ENCODE results near the gene TCP11L2.

TCP11L2 gene

DNA sequence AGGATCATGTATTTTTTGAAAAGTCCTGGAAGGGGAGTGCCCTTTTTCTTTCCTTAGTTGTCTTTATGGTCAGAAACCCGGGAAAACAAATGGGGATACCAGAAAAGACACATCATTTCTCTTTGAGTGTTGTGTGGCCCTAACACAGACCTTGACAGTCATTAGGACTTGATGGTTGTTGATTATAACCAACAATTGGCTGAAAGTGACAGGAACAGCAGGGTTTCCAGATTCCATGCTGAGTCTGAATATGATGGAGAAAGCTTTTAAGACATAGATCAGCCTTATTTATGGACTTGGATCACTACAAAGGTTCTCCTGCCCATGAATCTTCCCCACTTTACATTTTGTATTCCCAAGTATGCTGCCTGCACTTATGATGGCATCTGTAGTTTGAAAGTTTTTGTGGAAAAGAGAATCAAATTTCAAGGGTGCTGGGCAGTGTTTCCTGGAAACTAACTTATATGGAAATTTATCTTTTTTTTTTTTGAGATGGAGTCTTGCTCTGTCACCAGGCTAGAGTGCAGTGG is 85.4 kb downstream of the TCP11L2 start:
- DNase-seq (ENCODE audit: extremely low read depth in 1 of 2, low read depth in 1 of 2) = no peak

- DNase-seq (ENCODE audit: extremely low read depth in 1 of 2, low read depth in 1 of 2) = no peak
Measured at GRCh38 chr12:106389151-106389550, 86.6 kb downstream of the TCP11L2 start.

DNA sequence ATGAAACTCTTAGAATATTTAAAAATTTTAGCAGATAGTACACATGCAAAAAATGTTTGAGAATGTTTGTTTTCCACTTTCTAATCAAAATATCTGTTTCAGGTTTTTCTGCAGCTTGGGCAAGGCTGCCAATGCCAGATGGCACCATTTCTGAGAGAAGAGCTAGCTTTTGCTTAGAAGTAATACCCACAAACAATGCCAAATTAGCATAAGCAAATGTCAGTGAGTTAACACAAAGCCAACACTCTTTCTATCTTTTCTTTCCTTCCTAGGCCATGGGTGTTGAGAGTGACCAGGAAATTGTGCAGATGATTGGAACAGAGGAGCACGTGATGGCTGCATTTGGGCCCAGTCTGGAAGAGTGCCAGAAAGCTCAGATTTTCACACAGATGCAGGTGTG is 90.2 kb downstream of the TCP11L2 start:
- DNase-seq (ENCODE audit: extremely low read depth in 1 of 2, low read depth in 1 of 2) = no peak

Measured in stimulated activated CD8-positive, alpha-beta memory T cell treated with anti-CD3 and anti-CD28 coated beads, Interleukin-7, amount 100 ng/mL, for 48 hours (primary cell).